Limb (tissue), 2 donors: ENCODE data around the gene DLGAP1.
"Not testable (repeated sequence)": the region's sequence is repeated elsewhere in the genome, so short reads cannot be mapped to it uniquely, and the experiment has no call there.

ENCODE experiments used
- DNase-seq, 2 donors: peaks; one replicate each; pipeline ENCODE4 v3.0.0-alpha.2; 2016; ENCODE audit errors: extremely low spot score in 2 of 2

The DLGAP1 gene

GRCh38 chr18:4096486-4096885 lies 358.6 kb downstream of the DLGAP1 start:
- no peak for DNase-seq

GRCh38 chr18:4093676-4094075 lies 361.4 kb downstream of the DLGAP1 start:
- DNase-seq = no peak

- DNase-seq = no peak
These were observed 370.7 kb downstream of the DLGAP1 start for GRCh38 chr18:4084382-4084900.

- DNase-seq = no peak
These were observed 376.9 kb downstream of the DLGAP1 start for GRCh38 chr18:4078246-4078645.

GRCh38 chr18:4077721-4078120 lies 377.4 kb downstream of the DLGAP1 start:
- DNase-seq = no peak

- DNase-seq = no peak
These were observed 377.9 kb downstream of the DLGAP1 start for GRCh38 chr18:4077204-4077603.

GRCh38 chr18:4074647-4075046 lies 380.5 kb downstream of the DLGAP1 start:
- DNase-seq = no peak

- no peak for DNase-seq
These were observed 385.9 kb downstream of the DLGAP1 start for GRCh38 chr18:4069183-4069582.

GRCh38 chr18:4068552-4069158 lies 386.5 kb downstream of the DLGAP1 start:
- peak; percentile 43 to 54 for DNase-seq

GRCh38 chr18:4063545-4063944 lies 391.6 kb downstream of the DLGAP1 start:
- no peak for DNase-seq

- DNase-seq = no peak
These were observed 394.5 kb downstream of the DLGAP1 start for GRCh38 chr18:4060427-4061281.

GRCh38 chr18:4058179-4058578 lies 396.9 kb downstream of the DLGAP1 start:
- DNase-seq = no peak

- DNase-seq = no peak
These were observed 414.6 kb downstream of the DLGAP1 start for GRCh38 chr18:4040391-4041092.

- DNase-seq = no peak
These were observed 419.6 kb downstream of the DLGAP1 start for GRCh38 chr18:4035521-4035920.

- not testable (repeated sequence) for DNase-seq
These were observed 420.3 kb downstream of the DLGAP1 start for GRCh38 chr18:4034815-4035214.

GRCh38 chr18:4026542-4026941 lies 428.6 kb downstream of the DLGAP1 start:
- DNase-seq = no peak

- DNase-seq = no peak
These were observed 430.4 kb downstream of the DLGAP1 start for GRCh38 chr18:4024702-4025101.

- DNase-seq = not testable (repeated sequence)
These were observed 432.4 kb downstream of the DLGAP1 start for GRCh38 chr18:4022749-4023148.

- DNase-seq = no peak
These were observed 435.1 kb downstream of the DLGAP1 start for GRCh38 chr18:4020026-4020425.

- DNase-seq = no peak
These were observed 437.6 kb downstream of the DLGAP1 start for GRCh38 chr18:4017480-4017879.

- no peak for DNase-seq
These were observed 438.6 kb downstream of the DLGAP1 start for GRCh38 chr18:4016391-4017049.

GRCh38 chr18:4007846-4008245 lies 447.3 kb downstream of the DLGAP1 start:
- no peak for DNase-seq
